AG09309 (cell line): Measurements from ENCODE around the gene BAMBI.

Source experiments
- DNase-seq: peaks from one replicate; pipeline ENCODE4 v3.0.0-alpha.2; 2010; ENCODE audit warnings: low read depth
- H3K4me3 ChIP-seq: 2 replicates; pipeline ENCODE4 v1.5.1; 2011; ENCODE audit warnings: mild to moderate bottlenecking, low read depth, low read length, moderate library complexity; ENCODE audit not compliant: control insufficient read depth
- CTCF ChIP-seq: IDR thresholded peaks from 2 replicates; pipeline ENCODE4 v1.5.1; 2011; ENCODE audit warnings: mild to moderate bottlenecking, low read depth, low read length, inconsistent platforms; ENCODE audit not compliant: insufficient read depth, control insufficient read depth; ENCODE audit errors: missing control alignments

Gene BAMBI

GRCh38 chr10:28663576-28664368 lies 13.5 kb upstream of the BAMBI start:
- no peak overlapping the region for H3K4me3 ChIP-seq
- DNase-seq: peak; percentile 56
- peak; percentile 99 for TF ChIP-seq CTCF

DNA sequence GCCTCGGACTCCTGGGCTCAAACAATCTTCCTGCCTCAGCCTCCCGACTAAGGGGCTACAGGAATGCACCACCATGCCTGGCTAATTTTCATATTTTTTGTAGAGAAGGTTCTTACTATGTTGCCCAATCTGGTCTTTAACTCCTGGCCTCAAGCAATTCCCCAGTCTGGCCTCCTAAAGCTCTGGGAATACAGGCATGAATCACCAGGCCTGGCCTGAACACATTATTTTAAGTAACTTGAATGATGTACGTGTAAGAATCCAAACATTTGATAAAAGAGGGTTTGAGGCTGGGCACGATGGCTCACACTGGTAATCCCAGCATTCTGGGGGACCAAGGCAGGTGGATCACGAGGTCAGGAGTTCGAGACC lies 13.0 kb upstream of the BAMBI start:
- no peak for TF ChIP-seq CTCF
- H3K4me3 ChIP-seq: no peak overlapping the region
- DNase-seq: peak; percentile 50

DNA sequence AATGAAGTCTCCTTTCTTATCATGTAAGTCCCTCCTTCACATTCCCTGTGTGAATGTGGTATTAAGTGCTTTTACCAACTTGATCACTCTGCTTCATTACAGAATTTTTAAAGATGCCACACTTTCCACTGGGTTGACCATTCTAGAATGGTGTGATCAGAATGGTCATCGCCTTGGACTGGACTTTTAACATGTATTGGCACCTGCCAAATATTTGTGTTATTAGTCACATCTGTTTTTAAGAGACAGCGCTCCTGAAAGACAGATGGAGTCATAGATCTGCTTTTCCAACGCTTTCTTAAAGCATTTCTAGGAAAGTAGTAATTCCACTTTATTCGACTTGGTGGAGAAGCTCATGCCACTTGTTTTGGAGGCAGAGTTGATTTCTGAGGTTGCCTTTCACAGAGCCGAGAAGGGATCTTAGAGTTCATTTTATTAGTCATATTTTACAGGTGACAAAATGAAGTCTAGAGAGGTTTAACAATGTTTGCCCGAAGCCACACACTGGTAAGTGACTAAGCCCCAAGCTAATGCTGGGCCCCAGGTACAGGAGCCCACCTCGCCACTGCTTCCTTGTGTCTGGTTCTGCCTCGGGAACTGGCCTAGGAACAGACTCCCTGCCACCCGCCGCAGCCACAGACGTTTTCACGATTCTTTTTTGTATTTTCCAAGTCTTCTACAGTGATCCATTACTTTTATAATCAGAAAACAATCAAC lies 10.4 kb upstream of the BAMBI start:
- no peak for DNase-seq
- no peak for TF ChIP-seq CTCF
- no peak overlapping the region for H3K4me3 ChIP-seq

- no peak for DNase-seq
- TF ChIP-seq CTCF: no peak
- H3K4me3 ChIP-seq: peak overlapping the region; percentile 20
Measured at GRCh38 chr10:28668363-28669226, 8.7 kb upstream of the BAMBI start.

DNA sequence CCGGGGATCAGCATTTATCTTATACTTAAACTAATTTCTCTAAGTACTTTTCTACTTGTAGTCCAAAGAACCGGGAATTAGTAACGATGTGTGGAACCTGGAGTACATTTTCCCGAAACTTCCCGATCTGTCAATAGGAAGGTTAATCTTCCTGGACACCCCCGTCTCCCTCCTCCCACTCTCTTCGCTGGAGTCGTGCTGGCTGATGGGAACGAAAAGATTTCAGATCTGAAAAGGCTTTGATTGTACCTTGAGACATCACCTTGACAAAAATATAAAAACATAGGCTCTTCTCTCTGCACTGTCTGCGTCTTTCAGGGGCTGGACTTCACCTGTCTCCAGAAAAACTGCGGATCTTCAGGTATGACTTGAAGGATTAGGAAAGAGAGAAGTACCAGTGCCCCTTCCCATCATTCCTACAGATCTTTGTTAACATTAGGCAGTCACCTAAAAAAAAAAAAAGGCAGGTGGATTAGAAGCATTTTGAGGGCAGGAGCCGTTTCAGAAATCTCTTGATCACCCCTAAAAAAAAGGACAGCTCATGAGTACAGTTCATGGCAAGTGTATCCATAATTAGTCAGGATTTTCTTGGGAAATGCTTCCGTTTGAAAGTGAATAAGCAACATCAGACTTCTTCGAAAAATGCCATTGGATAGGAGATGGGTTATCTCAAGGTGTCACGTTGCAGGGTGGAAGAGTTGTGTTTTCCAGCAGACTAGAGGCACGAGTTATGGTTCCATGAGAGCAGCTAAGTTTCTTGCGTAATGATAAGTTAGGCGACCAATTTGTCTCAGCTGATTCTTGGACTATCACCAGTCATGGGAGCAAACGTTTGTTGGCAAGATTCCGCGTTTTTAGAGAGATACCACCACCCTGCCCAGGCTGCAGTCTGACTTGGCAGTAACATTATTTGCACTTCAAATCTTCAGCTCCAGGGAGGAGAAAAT lies 7.8 kb upstream of the BAMBI start:
- TF ChIP-seq CTCF: no peak
- no peak overlapping the region for H3K4me3 ChIP-seq

More for the DNA sequence above, 7.8 kb upstream of the BAMBI start:
- no peak for DNase-seq
